ENCODE measurements around the gene ZNF236. TPM values are rescaled to one million over a fixed set of nuclear protein-coding genes. Genes with fewer than 3 reads are reported as not detected.

ZNF236 gene
- total and polyA plus RNA-seq, 4 donors, result 0.83 to 8.2 (median 5.0) TPM

DNA sequence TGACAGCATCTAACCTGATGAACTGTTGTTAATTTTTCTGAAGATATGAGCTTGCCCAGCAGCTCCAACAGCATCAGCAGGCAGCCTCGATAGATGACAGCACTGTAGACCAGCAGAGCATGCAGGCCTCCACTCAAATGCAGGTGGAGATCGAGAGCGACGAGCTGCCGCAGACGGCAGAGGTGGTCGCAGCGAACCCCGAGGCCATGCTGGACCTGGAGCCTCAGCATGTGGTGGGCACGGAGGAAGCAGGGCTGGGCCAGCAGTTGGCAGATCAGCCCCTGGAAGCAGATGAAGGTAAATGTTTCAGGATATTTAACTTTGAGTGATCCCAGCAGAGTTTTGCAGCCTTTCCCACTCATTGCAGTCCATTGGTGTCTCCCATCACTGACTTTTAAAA, 85.9 kb downstream of the ZNF236 start:
- WGBS, result 97% methylated on average over 10 of the region's 10 CpGs
- Histone ChIP-seq H3K9me3 (ENCODE audit: control insufficient read depth in 4 of 4, low read length in 3 of 4) (no peaks in the 10 kb centered on the region), H3K9ac (ENCODE audit: low read depth in 1 of 2, low read length in 2 of 2) (no peak overlapping the region), H3K4me3 (ENCODE audit: low read depth in 1 of 3, low read length in 3 of 3) (no peak overlapping the region), H3K36me3 (ENCODE audit: control insufficient read depth in 4 of 4, insufficient read depth in 3 of 4, low read depth in 1 of 4, low read length in 3 of 4) (peaks cover 5 to 40% (median 25%) of the 10 kb centered on the region in 4 donors), H3K27me3 (ENCODE audit: control insufficient read depth in 4 of 4, insufficient read depth in 4 of 4, low read length in 3 of 4) (no peaks in the 10 kb centered on the region), H3K27ac (ENCODE audit: low read depth in 1 of 2, low read length in 2 of 2) (no peak overlapping the region), H3K4me1 (ENCODE audit: control insufficient read depth in 4 of 4, insufficient read depth in 4 of 4, low read length in 3 of 4) (no peaks in the 10 kb centered on the region)
- no peak for DNase-seq (ENCODE audit: low spot score)
- no peak for TF ChIP-seq JUND (IDR thresholded peaks at IDR 0.05)
- TF ChIP-seq, protein P1, sequence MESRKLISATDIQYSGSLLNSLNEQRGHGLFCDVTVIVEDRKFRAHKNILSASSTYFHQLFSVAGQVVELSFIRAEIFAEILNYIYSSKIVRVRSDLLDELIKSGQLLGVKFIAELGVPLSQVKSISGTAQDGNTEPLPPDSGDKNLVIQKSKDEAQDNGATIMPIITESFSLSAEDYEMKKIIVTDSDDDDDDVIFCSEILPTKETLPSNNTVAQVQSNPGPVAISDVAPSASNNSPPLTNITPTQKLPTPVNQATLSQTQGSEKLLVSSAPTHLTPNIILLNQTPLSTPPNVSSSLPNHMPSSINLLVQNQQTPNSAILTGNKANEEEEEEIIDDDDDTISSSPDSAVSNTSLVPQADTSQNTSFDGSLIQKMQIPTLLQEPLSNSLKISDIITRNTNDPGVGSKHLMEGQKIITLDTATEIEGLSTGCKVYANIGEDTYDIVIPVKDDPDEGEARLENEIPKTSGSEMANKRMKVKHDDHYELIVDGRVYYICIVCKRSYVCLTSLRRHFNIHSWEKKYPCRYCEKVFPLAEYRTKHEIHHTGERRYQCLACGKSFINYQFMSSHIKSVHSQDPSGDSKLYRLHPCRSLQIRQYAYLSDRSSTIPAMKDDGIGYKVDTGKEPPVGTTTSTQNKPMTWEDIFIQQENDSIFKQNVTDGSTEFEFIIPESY (IDR thresholded peaks at IDR 0.05), result no peak
- no peak for TF ChIP-seq FOXA2 (IDR thresholded peaks at IDR 0.05)
- no peak for TF ChIP-seq RXRA (IDR thresholded peaks at IDR 0.05)
- TF ChIP-seq HNF4A (conservative IDR thresholded peaks at IDR 0.05), result no peak
- TF ChIP-seq EGR1 (IDR thresholded peaks at IDR 0.05; ENCODE audit: low read depth in 2 of 2), result no peak
- TF ChIP-seq, protein P2, sequence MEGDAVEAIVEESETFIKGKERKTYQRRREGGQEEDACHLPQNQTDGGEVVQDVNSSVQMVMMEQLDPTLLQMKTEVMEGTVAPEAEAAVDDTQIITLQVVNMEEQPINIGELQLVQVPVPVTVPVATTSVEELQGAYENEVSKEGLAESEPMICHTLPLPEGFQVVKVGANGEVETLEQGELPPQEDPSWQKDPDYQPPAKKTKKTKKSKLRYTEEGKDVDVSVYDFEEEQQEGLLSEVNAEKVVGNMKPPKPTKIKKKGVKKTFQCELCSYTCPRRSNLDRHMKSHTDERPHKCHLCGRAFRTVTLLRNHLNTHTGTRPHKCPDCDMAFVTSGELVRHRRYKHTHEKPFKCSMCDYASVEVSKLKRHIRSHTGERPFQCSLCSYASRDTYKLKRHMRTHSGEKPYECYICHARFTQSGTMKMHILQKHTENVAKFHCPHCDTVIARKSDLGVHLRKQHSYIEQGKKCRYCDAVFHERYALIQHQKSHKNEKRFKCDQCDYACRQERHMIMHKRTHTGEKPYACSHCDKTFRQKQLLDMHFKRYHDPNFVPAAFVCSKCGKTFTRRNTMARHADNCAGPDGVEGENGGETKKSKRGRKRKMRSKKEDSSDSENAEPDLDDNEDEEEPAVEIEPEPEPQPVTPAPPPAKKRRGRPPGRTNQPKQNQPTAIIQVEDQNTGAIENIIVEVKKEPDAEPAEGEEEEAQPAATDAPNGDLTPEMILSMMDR (IDR thresholded peaks at IDR 0.05; ENCODE audit: low read depth, low read length, missing input control), result no peak
- TF ChIP-seq, protein P3, sequence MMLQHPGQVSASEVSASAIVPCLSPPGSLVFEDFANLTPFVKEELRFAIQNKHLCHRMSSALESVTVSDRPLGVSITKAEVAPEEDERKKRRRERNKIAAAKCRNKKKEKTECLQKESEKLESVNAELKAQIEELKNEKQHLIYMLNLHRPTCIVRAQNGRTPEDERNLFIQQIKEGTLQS (IDR thresholded peaks at IDR 0.05), result no peak
- TF ChIP-seq HNF4G (IDR thresholded peaks at IDR 0.05), result no peak

DNA sequence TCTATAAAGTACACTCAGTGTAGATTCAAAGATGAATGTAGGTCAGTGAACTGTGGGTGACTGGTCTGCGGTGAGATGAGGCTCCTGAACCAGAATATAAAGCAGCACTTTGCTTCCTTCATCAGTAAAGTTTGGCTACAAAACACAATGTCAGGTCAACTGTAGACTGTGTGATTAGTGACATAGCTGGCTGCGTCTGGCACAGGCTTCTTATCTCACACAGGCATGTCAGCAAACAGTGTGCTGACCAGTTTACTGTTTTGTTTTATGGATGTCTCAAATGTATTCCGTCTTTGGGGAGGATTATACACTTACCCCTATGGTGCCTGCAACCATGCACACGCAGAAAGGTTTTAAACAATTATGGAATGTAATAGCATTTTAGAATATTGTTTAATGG, 87.1 kb downstream of the ZNF236 start:
- Histone ChIP-seq H3K4me3 (ENCODE audit: low read depth in 1 of 3, low read length in 3 of 3) (no peak overlapping the region), H3K27me3 (ENCODE audit: control insufficient read depth in 4 of 4, insufficient read depth in 4 of 4, low read length in 3 of 4) (no peaks in the 10 kb centered on the region), H3K36me3 (ENCODE audit: control insufficient read depth in 4 of 4, insufficient read depth in 3 of 4, low read depth in 1 of 4, low read length in 3 of 4) (peaks cover 5 to 49% (median 35%) of the 10 kb centered on the region in 4 donors), H3K27ac (ENCODE audit: low read depth in 1 of 2, low read length in 2 of 2) (no peak overlapping the region), H3K4me1 (ENCODE audit: control insufficient read depth in 4 of 4, insufficient read depth in 4 of 4, low read length in 3 of 4) (no peaks in the 10 kb centered on the region), H3K9ac (ENCODE audit: low read depth in 1 of 2, low read length in 2 of 2) (no peak overlapping the region), H3K9me3 (ENCODE audit: control insufficient read depth in 4 of 4, low read length in 3 of 4) (no peaks in the 10 kb centered on the region)
- WGBS, result 90% methylated on average over 4 of the region's 4 CpGs
- no peak for DNase-seq (ENCODE audit: low spot score)
- TF ChIP-seq, protein P1 (IDR thresholded peaks at IDR 0.05), result no peak
- no peak for TF ChIP-seq SP1 (IDR thresholded peaks at IDR 0.05)

DNA sequence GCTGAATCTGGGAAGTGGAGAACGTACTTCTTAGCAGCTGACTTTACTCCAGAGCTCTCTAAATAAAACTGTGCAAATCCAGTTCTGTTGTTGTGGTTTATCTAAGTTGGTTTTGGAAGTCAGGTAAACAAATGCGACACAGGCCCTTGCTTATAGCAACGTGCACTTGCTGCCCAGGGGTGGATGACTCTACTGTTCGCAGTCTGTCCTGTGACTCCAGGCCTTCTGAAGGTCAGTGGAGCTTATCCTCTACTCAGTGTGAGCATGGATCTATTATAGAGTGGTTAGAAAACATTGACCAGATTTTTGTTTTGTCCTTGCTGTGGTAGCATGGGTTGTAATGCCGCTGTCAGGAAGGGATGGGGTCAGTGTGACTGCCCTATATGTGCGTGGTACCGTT, 89.1 kb downstream of the ZNF236 start:
- no peak overlapping the region for H3K9ac ChIP-seq (ENCODE audit: low read depth in 1 of 2, low read length in 2 of 2)
- 94% methylated on average over 7 of the region's 7 CpGs for WGBS
- no peak overlapping the region for H3K4me3 ChIP-seq (ENCODE audit: low read depth in 1 of 3, low read length in 3 of 3)
- peaks cover 7 to 50% (median 40%) of the 10 kb centered on the region in 4 donors for H3K36me3 ChIP-seq (ENCODE audit: control insufficient read depth in 4 of 4, insufficient read depth in 3 of 4, low read depth in 1 of 4, low read length in 3 of 4)
- no peaks in the 10 kb centered on the region for H3K27me3 ChIP-seq (ENCODE audit: control insufficient read depth in 4 of 4, insufficient read depth in 4 of 4, low read length in 3 of 4)
- no peaks in the 10 kb centered on the region for H3K9me3 ChIP-seq (ENCODE audit: control insufficient read depth in 4 of 4, low read length in 3 of 4)
- DNase-seq (ENCODE audit: low spot score), result no peak
- no peaks in the 10 kb centered on the region for H3K4me1 ChIP-seq (ENCODE audit: control insufficient read depth in 4 of 4, insufficient read depth in 4 of 4, low read length in 3 of 4)
- no peak overlapping the region for H3K27ac ChIP-seq (ENCODE audit: low read depth in 1 of 2, low read length in 2 of 2)
- TF ChIP-seq FOXA1 (IDR thresholded peaks at IDR 0.05) (no peak), HNF4G (IDR thresholded peaks at IDR 0.05) (no peak), HNF4A (conservative IDR thresholded peaks at IDR 0.05) (no peak), RXRA (IDR thresholded peaks at IDR 0.05) (no peak), YY1 (IDR thresholded peaks at IDR 0.05) (no peak), NR2F2 (IDR thresholded peaks at IDR 0.05) (no peak), SP1 (IDR thresholded peaks at IDR 0.05) (no peak), GABPA (IDR thresholded peaks at IDR 0.05 in 1 of 2, conservative IDR thresholded peaks at IDR 0.05 in 1 of 2) (no peak), EGR1 (IDR thresholded peaks at IDR 0.05; ENCODE audit: low read depth in 2 of 2) (no peak), FOXA2 (IDR thresholded peaks at IDR 0.05) (no peak), JUND (IDR thresholded peaks at IDR 0.05) (no peak)
- TF ChIP-seq, protein P1 (IDR thresholded peaks at IDR 0.05), result no peak
- TF ChIP-seq, protein P4, sequence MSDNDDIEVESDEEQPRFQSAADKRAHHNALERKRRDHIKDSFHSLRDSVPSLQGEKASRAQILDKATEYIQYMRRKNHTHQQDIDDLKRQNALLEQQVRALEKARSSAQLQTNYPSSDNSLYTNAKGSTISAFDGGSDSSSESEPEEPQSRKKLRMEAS (IDR thresholded peaks at IDR 0.05), result no peak
- TF ChIP-seq, protein P3 (IDR thresholded peaks at IDR 0.05), result no peak
- TF ChIP-seq, protein P2 (IDR thresholded peaks at IDR 0.05; ENCODE audit: low read depth, low read length, missing input control), result no peak

All from liver (tissue), 9 donors.